DND-41 (cell line): Measurements from ENCODE around the gene CYP19A1.

Source experiments
- ATAC-seq: fragments of 200-7000 bp; cut with Tn5 transposase; 3 replicates; pipeline ENCODE4 v1.9.1; 2021; ENCODE audit warnings: low read depth; ENCODE audit not compliant: insufficient read depth
- DNase-seq: peaks from one replicate; pipeline ENCODE4 v3.0.0-alpha.2; 2020
- H2AFZ ChIP-seq: 2 replicates; pipeline ENCODE4 v1.6.0; 2012; ENCODE audit warnings: low read depth, low read length
- H3K27ac ChIP-seq: 2 replicates; pipeline ENCODE4 v1.5.1; 2012; ENCODE audit warnings: low read length, inconsistent platforms
- H3K27me3 ChIP-seq: fragments of 200-600 bp; sonication (generic); 2 replicates; pipeline ENCODE4 v1.6.0; 2012; ENCODE audit warnings: low read length, mild to moderate bottlenecking, inconsistent platforms; ENCODE audit not compliant: insufficient read depth, poor library complexity
- H3K36me3 ChIP-seq: 2 replicates; pipeline ENCODE4 v1.5.1; 2012; ENCODE audit warnings: low read length, inconsistent platforms; ENCODE audit not compliant: insufficient read depth
- H3K4me1 ChIP-seq: 2 replicates; pipeline ENCODE4 v1.5.1; 2012; ENCODE audit warnings: mild to moderate bottlenecking, low read length; ENCODE audit not compliant: insufficient read depth
- H3K4me2 ChIP-seq: 2 replicates; pipeline ENCODE4 v1.6.0; 2012; ENCODE audit warnings: mild to moderate bottlenecking, moderate library complexity, low read length, inconsistent platforms; ENCODE audit not compliant: insufficient read depth
- H3K4me3 ChIP-seq, 2 experiments: fragments of 200-600 bp in 1 of 2; shearing (Covaris generic) in 1 of 2; 2 replicates each; pipeline ENCODE4 v1.5.1; 2012 to 2016; ENCODE audit warnings: inconsistent platforms in 2 of 2, low read length in 2 of 2, mild to moderate bottlenecking in 2 of 2, low read depth in 1 of 2, moderate library complexity in 1 of 2
- H3K79me2 ChIP-seq: 2 replicates; pipeline ENCODE4 v1.6.0; 2012; ENCODE audit warnings: low read length, inconsistent platforms; ENCODE audit not compliant: insufficient read depth
- H3K9ac ChIP-seq: 2 replicates; pipeline ENCODE4 v1.6.0; 2012; ENCODE audit warnings: low read depth, mild to moderate bottlenecking, inconsistent platforms, low read length, moderate library complexity
- H3K9me3 ChIP-seq: 2 replicates; pipeline ENCODE4 v1.5.1; 2012; ENCODE audit warnings: low read length, moderate library complexity, mild to moderate bottlenecking, inconsistent platforms; ENCODE audit not compliant: insufficient read depth, severe bottlenecking
- H4K20me1 ChIP-seq: 2 replicates; pipeline ENCODE4 v1.6.0; 2012; ENCODE audit warnings: low read length; ENCODE audit not compliant: insufficient read depth
- EZH2 ChIP-seq: IDR thresholded peaks from 3 replicates; pipeline ENCODE4 v1.6.1; 2012; ENCODE audit warnings: borderline replicate concordance, low read depth, mild to moderate bottlenecking, moderate library complexity, low read length, inconsistent platforms; ENCODE audit not compliant: severe bottlenecking
- TF ChIP-seq, protein P1 (sequence below): IDR thresholded peaks from 2 replicates; pipeline ENCODE4 v1.5.1; 2012; ENCODE audit warnings: borderline replicate concordance, low read length, moderate library complexity, mild to moderate bottlenecking; ENCODE audit not compliant: poor library complexity, severe bottlenecking; ENCODE audit errors: extremely low read depth

Gene CYP19A1

GRCh38 chr15:51315726-51316125 lies 22.7 kb downstream of the CYP19A1 start:
- Histone ChIP-seq H3K27me3 (peaks cover 1% of the 10 kb centered on the region), H2AFZ (no peak overlapping the region), H3K4me3 (no peak overlapping the region), H3K79me2 (no peaks in the 10 kb centered on the region), H4K20me1 (no peaks in the 10 kb centered on the region), H3K9me3 (no peaks in the 10 kb centered on the region), H3K9ac (no peak overlapping the region), H3K4me1 (no peaks in the 10 kb centered on the region), H3K36me3 (no peaks in the 10 kb centered on the region), H3K27ac (no peak overlapping the region), H3K4me2 (no peak overlapping the region)
- ATAC-seq, result no peak
- TF ChIP-seq, protein P1, sequence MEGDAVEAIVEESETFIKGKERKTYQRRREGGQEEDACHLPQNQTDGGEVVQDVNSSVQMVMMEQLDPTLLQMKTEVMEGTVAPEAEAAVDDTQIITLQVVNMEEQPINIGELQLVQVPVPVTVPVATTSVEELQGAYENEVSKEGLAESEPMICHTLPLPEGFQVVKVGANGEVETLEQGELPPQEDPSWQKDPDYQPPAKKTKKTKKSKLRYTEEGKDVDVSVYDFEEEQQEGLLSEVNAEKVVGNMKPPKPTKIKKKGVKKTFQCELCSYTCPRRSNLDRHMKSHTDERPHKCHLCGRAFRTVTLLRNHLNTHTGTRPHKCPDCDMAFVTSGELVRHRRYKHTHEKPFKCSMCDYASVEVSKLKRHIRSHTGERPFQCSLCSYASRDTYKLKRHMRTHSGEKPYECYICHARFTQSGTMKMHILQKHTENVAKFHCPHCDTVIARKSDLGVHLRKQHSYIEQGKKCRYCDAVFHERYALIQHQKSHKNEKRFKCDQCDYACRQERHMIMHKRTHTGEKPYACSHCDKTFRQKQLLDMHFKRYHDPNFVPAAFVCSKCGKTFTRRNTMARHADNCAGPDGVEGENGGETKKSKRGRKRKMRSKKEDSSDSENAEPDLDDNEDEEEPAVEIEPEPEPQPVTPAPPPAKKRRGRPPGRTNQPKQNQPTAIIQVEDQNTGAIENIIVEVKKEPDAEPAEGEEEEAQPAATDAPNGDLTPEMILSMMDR, result no peak
- no peak for DNase-seq

GRCh38 chr15:51314391-51315337 lies 23.7 kb downstream of the CYP19A1 start:
- H3K27ac ChIP-seq, result no peak overlapping the region
- no peak overlapping the region for H3K9ac ChIP-seq
- DNase-seq (no peak), ATAC-seq (no peak)
- no peaks in the 10 kb centered on the region for H3K4me1 ChIP-seq
- H3K36me3 ChIP-seq, result no peaks in the 10 kb centered on the region
- H3K27me3 ChIP-seq, result peaks cover 3% of the 10 kb centered on the region
- H3K4me2 ChIP-seq, result no peak overlapping the region
- no peaks in the 10 kb centered on the region for H4K20me1 ChIP-seq
- TF ChIP-seq, protein P1, result no peak
- TF ChIP-seq EZH2, result no peak
- no peaks in the 10 kb centered on the region for H3K9me3 ChIP-seq
- H2AFZ ChIP-seq, result no peak overlapping the region
- no peak overlapping the region for H3K4me3 ChIP-seq
- H3K79me2 ChIP-seq, result no peaks in the 10 kb centered on the region

DNA sequence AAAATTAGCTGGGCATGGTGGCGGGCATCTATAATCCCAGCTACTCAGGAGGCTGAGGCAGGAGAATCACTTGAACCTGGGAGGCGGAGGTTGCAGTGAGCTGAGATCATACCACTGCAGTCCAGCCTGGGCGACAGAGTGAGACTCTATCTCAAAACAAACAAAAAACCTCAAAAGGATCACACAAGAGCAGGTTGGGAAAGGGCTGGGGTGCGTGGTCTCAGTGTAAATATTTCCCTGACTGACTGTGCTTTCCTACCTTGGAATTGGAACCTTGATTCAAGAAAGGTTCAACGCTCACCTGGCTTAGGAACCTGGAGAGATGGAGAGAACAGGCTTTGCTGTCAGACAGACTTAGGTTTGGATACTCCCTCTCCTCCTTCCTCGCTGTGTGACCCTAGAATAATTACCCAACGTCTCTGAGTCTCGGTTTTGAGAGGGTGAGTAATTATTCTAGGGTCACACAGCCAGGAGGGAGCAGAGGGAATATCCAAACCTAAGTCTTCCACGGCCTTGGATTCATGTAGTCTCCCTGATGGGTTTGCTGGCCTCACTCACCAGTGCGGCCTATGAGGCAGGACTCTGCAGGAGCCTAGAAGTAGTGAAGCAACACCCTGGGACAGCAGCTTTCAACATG lies 24.6 kb downstream of the CYP19A1 start:
- Histone ChIP-seq H3K4me3 (no peak overlapping the region), H3K4me1 (no peaks in the 10 kb centered on the region), H3K9ac (no peak overlapping the region), H3K27ac (no peak overlapping the region), H3K79me2 (no peaks in the 10 kb centered on the region), H3K9me3 (no peaks in the 10 kb centered on the region), H2AFZ (no peak overlapping the region), H3K4me2 (no peak overlapping the region), H3K27me3 (peaks cover 3% of the 10 kb centered on the region), H3K36me3 (no peaks in the 10 kb centered on the region), H4K20me1 (no peaks in the 10 kb centered on the region)
- no peak for TF ChIP-seq EZH2
- ATAC-seq, result no peak
- DNase-seq, result no peak

- Histone ChIP-seq H3K4me1 (no peaks in the 10 kb centered on the region), H3K36me3 (no peaks in the 10 kb centered on the region), H3K79me2 (no peaks in the 10 kb centered on the region), H3K27ac (no peak overlapping the region), H3K9me3 (no peaks in the 10 kb centered on the region), H3K4me2 (no peak overlapping the region), H3K4me3 (no peak overlapping the region), H3K9ac (no peak overlapping the region), H3K27me3 (peaks cover 3% of the 10 kb centered on the region), H4K20me1 (no peaks in the 10 kb centered on the region), H2AFZ (no peak overlapping the region)
- DNase-seq (no peak), ATAC-seq (no peak)
- TF ChIP-seq, protein P1, result no peak
- no peak for TF ChIP-seq EZH2
Measured at GRCh38 chr15:51313074-51313393, 25.4 kb downstream of the CYP19A1 start.
